ENCODE measurements around the gene PRKCE. TPM values are rescaled to one million over a fixed set of nuclear protein-coding genes. Genes with fewer than 3 reads are reported as not detected.
A peak's percentile ranks its signal among the peaks of the same experiment; 100 is the strongest.
"Not testable (repeated sequence)": the region's sequence is repeated elsewhere in the genome, so short reads cannot be mapped to it uniquely, and the experiment has no call there.

Gene PRKCE
- total RNA-seq, 1 donor from 2014 or later = 28.4 TPM

DNA sequence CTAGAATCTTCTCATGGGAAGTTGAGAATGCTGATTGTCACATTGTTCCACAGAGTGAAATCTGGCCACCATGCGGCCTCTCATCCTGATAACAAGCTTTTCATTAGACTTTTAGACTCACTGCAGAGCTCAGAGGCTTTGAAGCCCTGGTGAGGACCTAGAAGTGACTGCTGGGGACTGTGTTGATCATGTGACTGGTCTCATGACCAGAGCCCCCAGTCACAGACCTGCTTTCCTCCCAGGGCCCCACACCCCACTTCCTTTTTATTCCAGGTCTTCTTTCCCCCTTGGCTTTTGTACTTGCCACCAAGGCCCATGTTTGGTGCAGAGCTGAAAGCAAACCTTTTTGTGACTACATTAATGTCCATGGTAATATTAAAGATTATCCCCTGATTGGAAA is 45.2 kb downstream of the PRKCE start:
- no peak for DNase-seq (ENCODE audit: low read depth in 2 of 2)

GRCh38 chr2:45697190-45697589 is 45.7 kb downstream of the PRKCE start:
- no peak for DNase-seq (ENCODE audit: low read depth in 2 of 2)

GRCh38 chr2:45698554-45698953 is 47.1 kb downstream of the PRKCE start:
- DNase-seq (ENCODE audit: low read depth in 2 of 2) = no peak

- peak in 1 of 2 donors; percentile 21 for DNase-seq (ENCODE audit: low read depth in 2 of 2)
Measured at GRCh38 chr2:45699032-45699658, 47.7 kb downstream of the PRKCE start.

GRCh38 chr2:45700407-45701013 is 49.0 kb downstream of the PRKCE start:
- no peak for DNase-seq (ENCODE audit: low read depth in 2 of 2)

DNA sequence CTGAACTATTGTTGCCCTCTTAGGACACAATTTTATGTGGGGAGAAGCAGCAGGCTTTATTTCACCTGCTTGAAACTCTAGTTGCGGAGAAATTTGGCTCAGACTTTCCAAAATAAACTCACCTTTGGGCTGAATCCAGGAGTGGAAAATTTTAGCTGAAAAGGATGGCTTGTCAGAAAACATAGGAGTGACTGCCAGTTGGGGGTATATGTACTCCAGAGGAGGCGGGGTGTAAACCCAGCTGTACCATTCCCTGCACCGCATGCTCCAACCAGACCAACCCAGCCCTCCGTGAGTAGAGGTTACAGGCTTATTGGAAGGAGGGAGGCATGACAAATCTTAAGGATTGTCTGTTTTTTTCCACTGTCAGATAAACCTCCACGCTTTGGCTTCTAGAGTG is 53.8 kb downstream of the PRKCE start:
- DNase-seq (ENCODE audit: low read depth in 2 of 2) = no peak

GRCh38 chr2:45706033-45706432 is 54.6 kb downstream of the PRKCE start:
- DNase-seq (ENCODE audit: low read depth in 2 of 2) = peak; percentile 21 to 48

DNA sequence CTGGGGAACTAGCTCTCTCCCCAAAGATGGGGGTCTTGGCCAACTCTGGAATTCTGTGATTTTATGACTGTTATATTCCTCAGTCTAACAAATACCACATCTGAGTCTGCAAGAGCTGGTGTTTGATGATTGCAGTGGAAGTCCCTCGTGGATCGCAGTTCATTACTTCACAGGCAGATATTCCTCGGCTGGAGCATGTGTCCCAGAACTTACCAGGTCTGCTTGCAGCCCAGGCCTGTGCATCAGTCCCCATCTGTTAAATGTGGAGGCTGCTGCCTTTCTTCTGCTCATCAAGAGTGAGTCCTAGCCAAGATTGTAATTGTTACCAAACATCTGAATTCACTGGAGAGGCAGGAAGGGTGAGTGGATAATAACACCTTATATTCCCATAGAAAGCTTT is 55.5 kb downstream of the PRKCE start:
- DNase-seq (ENCODE audit: low read depth in 2 of 2) = no peak

DNA sequence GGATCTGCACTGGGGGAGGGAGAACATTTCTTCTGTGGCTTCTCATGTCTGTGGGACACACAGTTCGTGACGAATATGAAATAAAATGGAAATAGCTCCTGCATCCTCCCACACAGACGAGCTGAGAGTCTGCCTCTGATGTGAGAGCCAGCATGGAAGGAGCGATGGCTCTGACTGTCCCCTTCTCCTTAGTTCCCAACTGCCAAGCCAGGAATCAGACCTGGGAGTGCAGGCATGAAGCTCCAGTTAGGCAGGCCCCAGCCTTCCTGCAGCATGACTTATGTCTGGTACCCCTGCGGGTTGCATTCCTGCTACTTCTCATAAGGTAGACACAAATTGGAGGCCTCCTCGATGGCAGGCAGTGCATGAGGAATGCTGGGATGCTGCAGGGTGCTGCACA is 56.2 kb downstream of the PRKCE start:
- no peak for DNase-seq (ENCODE audit: low read depth in 2 of 2)

DNA sequence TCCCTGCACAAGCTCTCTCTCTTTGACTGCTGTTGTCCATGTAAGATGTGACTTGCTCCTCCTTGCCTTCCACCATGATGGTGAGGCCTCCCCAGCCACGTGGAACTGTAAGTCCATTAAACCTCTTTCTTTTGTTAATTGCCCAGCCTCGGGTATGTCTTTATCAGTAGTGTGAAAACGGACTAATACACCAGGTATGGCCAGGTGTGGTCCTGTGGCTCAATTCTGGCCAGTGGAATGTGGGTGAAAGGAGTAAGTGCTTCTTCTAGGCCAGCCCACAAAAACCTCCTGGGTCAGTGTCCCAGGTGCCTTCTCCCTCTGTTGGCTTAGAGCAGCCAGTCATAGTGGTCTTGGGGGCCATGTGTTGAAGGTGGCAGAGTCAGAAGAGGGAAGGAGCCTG is 57.0 kb downstream of the PRKCE start:
- DNase-seq (ENCODE audit: low read depth in 2 of 2) = no peak

GRCh38 chr2:45709137-45709536 is 57.7 kb downstream of the PRKCE start:
- no peak for DNase-seq (ENCODE audit: low read depth in 2 of 2)

DNA sequence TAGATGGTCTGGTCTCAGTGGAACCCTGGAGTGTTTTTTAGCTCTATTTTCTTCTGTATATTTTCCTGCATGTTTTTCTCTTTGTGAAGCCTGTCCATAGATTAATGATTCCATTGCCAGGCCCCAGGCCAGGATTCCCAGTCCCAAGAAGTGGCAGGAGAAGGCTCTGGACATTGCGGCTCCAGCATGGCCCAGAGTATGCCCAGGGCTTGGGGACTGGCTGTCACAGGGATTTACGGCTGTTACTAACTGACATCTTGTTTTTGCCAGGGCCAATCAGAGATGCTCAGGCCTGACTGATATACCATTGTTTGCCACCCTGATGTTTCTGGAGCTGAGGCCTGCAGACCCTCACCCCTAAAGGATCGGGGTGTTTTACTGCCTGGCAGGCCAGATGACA is 59.0 kb downstream of the PRKCE start:
- DNase-seq (ENCODE audit: low read depth in 2 of 2) = no peak

DNA sequence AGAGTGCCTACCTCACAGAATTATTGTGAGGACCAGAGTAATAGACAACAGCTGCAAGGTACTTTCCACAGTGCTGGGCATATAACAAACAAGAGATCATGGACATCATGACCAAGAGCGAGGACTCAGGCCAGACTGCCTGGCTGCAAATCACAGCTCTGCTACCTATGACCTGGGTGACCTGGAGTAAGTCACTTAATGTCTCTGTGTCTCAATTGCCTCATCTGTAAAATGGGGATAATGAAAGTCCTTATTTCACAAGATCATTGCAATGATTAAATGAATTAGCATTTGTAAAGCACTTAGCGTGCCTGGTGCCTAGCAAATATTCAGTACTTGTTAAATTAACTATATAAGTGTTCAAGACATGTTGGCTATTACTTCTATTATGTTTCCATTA is 59.7 kb downstream of the PRKCE start:
- DNase-seq (ENCODE audit: low read depth in 2 of 2) = no peak

DNA sequence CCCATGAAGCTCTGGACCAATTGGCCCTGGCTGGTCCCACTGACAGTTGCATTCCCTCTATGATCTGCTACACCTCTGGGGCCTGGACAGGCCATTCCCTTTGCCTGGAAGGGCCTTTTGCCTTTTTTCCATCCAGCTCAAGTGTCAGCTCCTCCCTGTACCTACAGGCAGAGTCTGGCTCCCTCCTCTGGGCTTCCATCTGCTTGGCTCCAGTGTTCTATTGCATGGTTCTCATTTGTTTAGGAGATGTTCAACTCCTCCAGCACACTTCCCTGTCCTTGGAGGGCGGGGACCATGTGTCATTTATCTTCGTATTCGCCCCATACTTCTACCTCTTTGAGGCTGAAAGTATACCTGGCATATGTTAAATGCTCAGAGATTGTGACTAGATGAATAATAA is 61.1 kb downstream of the PRKCE start:
- no peak for DNase-seq (ENCODE audit: low read depth in 2 of 2)

DNA sequence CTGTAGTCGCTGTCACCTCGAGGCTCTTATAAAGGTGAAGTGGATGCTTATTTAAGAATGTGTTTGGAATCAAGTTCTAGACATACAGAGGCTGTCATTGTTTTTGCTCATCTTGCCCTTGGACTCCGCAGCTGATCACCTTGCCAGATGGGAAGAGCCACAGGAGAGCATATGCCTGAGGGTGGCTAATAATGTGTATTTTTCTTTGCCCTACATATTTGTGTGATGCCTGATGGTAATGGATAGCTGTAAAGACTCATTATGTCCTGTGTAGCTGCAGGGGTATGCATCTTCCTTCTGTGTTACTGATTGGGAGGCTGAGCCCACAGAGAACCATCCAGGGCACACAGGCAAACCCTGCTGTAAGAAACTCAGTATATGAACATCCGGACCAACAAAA is 61.7 kb downstream of the PRKCE start:
- DNase-seq (ENCODE audit: low read depth in 2 of 2) = no peak

DNA sequence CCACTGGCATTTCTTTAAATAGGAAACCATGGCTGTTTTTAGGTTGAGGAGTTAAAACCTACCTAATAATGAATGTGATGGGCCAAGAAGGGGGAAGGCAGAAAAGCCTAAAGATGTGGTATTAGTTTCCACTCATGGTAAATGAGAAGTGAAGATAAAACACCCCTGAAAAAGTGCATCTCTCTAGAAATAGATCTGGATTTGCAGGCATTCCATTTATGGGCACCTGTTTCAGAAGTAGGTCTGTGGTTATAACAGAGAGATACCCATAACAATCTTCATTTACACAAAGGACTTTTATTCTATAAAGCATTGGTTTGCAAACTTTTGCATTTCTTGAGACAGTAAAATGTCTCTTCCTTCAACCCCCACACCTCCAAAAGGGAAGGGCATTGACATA is 62.1 kb downstream of the PRKCE start:
- DNase-seq (ENCODE audit: low read depth in 2 of 2) = no peak

DNA sequence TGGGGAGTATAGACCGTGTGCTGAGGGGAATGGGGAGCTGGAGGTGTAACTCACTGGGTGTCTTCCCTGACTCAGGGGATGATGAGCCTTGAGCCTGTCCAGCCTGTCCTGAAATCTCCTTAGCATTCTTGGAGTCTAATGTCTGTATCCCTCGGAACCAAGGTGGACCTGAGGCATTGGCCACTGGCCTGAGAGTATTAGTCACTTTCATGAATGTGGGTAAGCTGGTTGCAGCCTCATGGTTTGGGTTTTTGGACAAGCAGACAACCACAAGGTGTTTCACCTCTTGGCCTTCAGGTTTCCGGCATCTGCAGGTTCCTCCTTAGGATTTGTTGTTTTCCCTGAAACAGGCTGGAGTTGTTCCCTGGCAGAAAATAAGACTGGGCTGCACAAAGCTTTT is 63.2 kb downstream of the PRKCE start:
- DNase-seq (ENCODE audit: low read depth in 2 of 2) = no peak

DNA sequence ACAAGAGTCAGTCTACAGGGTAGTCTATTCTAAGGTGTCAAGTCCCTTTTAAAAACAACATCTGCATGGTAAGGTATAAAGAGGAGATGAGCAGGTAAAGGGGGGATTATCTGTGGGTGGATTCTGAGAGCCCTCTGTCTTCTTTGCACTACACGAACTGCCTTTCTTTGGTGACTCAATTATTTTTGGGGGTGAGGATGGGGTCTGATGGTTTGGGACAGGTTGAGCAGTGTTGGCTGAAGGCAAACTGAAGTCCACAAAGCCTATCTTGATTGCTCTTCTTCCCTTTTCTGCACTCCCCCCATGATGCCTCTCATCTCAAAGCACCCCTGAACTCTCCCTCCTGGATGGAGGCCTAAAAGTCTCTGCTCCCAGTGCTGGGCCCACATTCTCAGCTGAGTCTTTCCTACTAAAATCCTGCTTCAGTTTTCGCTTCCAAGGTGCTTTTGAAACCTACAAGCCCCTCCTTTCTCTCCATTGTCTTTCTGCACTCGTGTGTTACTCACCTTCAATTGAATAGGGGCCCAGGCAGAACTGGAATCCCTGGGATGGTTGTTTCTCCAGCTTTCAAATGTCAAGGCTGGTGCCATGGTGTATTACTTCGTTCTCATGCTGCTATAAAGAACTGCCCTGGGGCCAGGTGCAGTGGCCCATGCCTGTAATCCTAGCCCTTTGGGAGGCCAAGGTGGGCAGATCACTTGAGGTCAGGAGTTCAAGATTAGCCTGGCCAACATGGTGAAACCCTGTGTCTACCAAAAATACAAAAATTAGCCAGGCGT is 64.3 kb downstream of the PRKCE start:
- no peak for DNase-seq (ENCODE audit: low read depth in 2 of 2)

DNA sequence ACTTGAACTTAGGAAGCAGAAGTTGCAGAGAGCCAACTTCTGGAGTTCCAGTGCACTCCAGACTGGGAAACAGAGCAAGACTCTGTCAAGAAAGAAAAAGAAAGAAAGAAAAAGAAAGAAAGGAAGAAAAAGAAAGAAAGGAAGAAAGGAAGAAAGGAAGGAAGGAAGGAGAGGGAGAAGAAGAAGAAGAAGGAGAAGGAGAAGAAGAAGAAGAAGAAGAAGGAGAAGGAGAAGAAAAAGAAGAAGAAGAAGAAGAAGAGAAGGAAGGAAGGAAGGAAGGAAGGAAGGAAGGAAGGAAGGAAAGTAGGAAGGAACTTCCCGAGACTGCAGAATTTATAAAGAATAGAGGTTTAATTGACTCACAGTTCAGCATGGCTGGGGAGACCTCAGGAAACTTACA is 65.0 kb downstream of the PRKCE start:
- not testable (repeated sequence) for DNase-seq (ENCODE audit: low read depth in 2 of 2)

DNA sequence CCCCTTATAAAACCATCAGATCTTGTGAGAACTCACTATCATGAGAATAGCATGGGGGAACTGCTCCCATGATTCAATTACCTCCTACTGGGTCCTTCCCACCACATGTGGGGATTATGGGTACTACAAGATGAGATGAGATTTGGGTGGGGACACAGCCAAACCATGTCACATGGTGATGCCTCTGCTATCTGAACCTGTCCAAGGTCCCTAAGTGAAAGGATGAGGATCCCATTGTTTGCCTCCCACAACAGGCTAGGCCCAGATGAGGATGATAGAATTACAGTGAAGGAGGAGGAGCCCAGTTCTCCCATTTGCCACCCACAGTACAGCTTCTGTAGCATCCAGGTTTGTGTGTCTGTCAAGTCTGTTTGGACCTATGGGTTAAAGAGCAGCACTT is 65.4 kb downstream of the PRKCE start:
- no peak for DNase-seq (ENCODE audit: low read depth in 2 of 2)

GRCh38 chr2:45720210-45720609 is 68.7 kb downstream of the PRKCE start:
- DNase-seq (ENCODE audit: low read depth in 2 of 2) = no peak

- DNase-seq (ENCODE audit: low read depth in 2 of 2) = no peak
Measured at GRCh38 chr2:45721150-45721549, 69.7 kb downstream of the PRKCE start.

DNA sequence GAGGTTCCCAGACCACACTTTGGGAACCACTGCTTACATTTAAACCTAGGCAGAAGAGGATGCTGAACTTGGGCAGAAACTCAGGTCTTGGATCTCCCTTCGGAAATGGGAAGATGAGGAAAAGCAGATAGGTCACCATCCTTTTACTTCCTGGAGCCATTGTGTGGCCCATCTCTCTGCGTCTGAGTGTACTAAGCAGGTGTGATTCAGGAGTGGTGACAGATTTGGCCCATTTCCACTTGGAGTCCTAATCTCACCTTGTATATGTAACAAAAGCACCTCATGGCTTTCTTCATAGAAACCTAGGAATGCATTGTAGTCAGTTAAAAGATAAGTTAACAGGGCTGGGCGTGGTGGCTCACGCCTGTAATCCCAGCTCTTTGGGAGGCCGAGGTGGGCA is 71.0 kb downstream of the PRKCE start:
- no peak for DNase-seq (ENCODE audit: low read depth in 2 of 2)

Data from dermis microvascular lymphatic vessel endothelial cell (primary cell).